ENCODE measurements around the gene RANGRF.

DNA sequence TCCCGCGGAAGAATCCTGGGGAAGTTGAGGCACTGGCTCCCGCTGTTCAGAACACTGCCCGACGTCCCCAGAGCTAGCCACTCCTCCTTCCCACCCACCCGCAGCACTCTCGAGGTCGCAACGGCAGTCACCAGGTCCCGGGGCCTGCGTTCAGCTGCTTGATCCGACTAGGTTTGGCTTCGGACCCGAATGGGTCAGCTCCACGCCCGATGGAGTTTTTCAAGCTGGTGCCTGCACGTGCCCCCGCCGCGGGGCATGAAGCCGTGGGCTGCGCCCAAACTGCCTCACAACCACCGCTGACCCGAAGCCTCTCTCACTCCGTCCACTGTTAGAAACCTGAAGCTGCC, 38.8 kb downstream of the RANGRF start:
- TF ChIP-seq RAD21 (IDR thresholded peaks at IDR 0.05; ENCODE audit: low read length) (no peak), CTCF (IDR thresholded peaks at IDR 0.05) (no peak), MAX (IDR thresholded peaks at IDR 0.05; ENCODE audit: low read depth) (no peak), RCOR1 (IDR thresholded peaks at IDR 0.05; ENCODE audit: low read length) (no peak), EP300 (IDR thresholded peaks at IDR 0.05; ENCODE audit: borderline replicate concordance in 1 of 2, low read depth in 1 of 2, low read length in 1 of 2) (no peak), REST (IDR thresholded peaks at IDR 0.05; ENCODE audit: low read depth, low read length) (no peak), EZH2phosphoT487 (IDR thresholded peaks at IDR 0.05; ENCODE audit: borderline replicate concordance, low read depth) (no peak), USF2 (IDR thresholded peaks at IDR 0.05; ENCODE audit: borderline replicate concordance, low read depth, low read length) (no peak), RXRA (IDR thresholded peaks at IDR 0.05; ENCODE audit: borderline replicate concordance, low read depth) (no peak), SIN3A (IDR thresholded peaks at IDR 0.05; ENCODE audit: borderline replicate concordance, low read depth, low read length) (no peak), SMC3 (IDR thresholded peaks at IDR 0.05; ENCODE audit: low read depth, low read length) (no peak), FOXM1 (IDR thresholded peaks at IDR 0.05; ENCODE audit: low read depth) (no peak), CHD2 (IDR thresholded peaks at IDR 0.05; ENCODE audit: low read length, partially characterized antibody) (no peak)

All from SK-N-SH (cell line).